Hepatocyte (in vitro differentiated cells): ENCODE results near the gene RREB1.

ENCODE experiments used
- CTCF ChIP-seq: fragments of 200-600 bp; sonication (generic); IDR thresholded peaks from 2 replicates; pipeline ENCODE4 v1.5.1; 2016; ENCODE audit warnings: antibody characterized with exemption, mild to moderate bottlenecking; ENCODE audit not compliant: poor library complexity
- EZH2 ChIP-seq: fragments of 200-600 bp; sonication (generic); IDR thresholded peaks from 2 replicates; pipeline ENCODE4 v1.6.1; 2016; ENCODE audit warnings: antibody characterized with exemption, mild to moderate bottlenecking, borderline replicate concordance

DNA sequence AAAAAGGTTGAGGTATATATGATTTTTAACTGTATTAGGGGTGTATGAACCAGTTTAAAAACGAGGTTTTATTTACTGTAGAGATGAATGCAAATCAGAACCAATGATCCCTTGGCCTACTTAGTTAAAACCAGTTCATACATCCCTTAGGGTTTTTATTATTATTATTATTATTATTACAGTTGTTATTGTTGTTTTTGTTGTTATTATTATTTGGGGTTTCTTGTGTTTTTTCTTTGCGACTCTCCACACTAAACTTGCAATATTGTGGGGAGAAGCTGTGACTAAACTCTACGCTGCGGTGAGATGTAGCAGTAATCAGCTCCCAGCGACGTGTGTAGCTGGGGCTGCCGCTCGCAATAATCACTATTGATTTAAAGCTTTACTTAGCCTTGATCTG lies 143.1 kb downstream of the RREB1 start:
- TF ChIP-seq CTCF = no peak
- no peak for TF ChIP-seq EZH2
